Keratinocyte (primary cell): ENCODE results near the gene ETAA1.

Source experiments
- CTCF ChIP-seq, 3 experiments: IDR thresholded peaks in 1 of 3; conservative IDR thresholded peaks in 1 of 3; optimal IDR thresholded peaks in 1 of 3; 2 replicates in 2 of 3; 3 replicates in 1 of 3; pipeline versions ENCODE3 to v1.5.1; 2011; ENCODE audit warnings: low read length in 3 of 3, mild to moderate bottlenecking in 3 of 3, moderate library complexity in 2 of 3, control low read depth in 1 of 3, inconsistent platforms in 1 of 3; ENCODE audit not compliant: insufficient read depth in 2 of 3; ENCODE audit errors: extremely low read depth in 1 of 3
- EZH2 ChIP-seq: IDR thresholded peaks from one replicate; pipeline ENCODE4 v1.6.1; 2012; ENCODE audit warnings: inconsistent platforms, mild to moderate bottlenecking, low read length, moderate library complexity

- TF ChIP-seq CTCF (optimal IDR thresholded peaks at IDR 0.05 in 1 of 3, IDR thresholded peaks at IDR 0.05 in 1 of 3, conservative IDR thresholded peaks at IDR 0.05 in 1 of 3; ENCODE audit: extremely low read depth in 1 of 3, insufficient read depth in 2 of 3, low read length in 3 of 3) (no peak), EZH2 (no peak)
Observed at GRCh38 chr2:67408346-67408745, 11.2 kb downstream of the ETAA1 start.
